Lower leg skin (tissue), 3 donors: ENCODE measurements around the gene BDH1.

Source experiments
- CTCF ChIP-seq, 3 donors: fragments of 450-650 bp; IDR thresholded peaks; one replicate each; pipeline ENCODE4 v1.5.1; 2016; ENCODE audit warnings: antibody characterized with exemption in 3 of 3, mild to moderate bottlenecking in 3 of 3, moderate library complexity in 2 of 3
- POLR2A ChIP-seq, 2 donors: fragments of 450-650 bp; IDR thresholded peaks; one replicate each; pipeline ENCODE4 v1.6.1; 2016 to 2017; ENCODE audit warnings: antibody characterized with exemption in 2 of 2, mild to moderate bottlenecking in 1 of 2, moderate library complexity in 1 of 2

- no peak for TF ChIP-seq POLR2A (IDR thresholded peaks at IDR 0.05)
- no peak for TF ChIP-seq CTCF (IDR thresholded peaks at IDR 0.05)
Observed at GRCh38 chr3:197466586-197467399, 89.0 kb downstream of the BDH1 start.
